ENCODE measurements around the gene UNG. TPM values are rescaled to one million over a fixed set of nuclear protein-coding genes. Genes with fewer than 3 reads are reported as not detected.

The UNG gene
- total and polyA plus RNA-seq, 2 donors (not counting 3 experiments of a cell fraction or from before 2014, with no cell fraction given) = 21.5 to 46.7 TPM

DNA sequence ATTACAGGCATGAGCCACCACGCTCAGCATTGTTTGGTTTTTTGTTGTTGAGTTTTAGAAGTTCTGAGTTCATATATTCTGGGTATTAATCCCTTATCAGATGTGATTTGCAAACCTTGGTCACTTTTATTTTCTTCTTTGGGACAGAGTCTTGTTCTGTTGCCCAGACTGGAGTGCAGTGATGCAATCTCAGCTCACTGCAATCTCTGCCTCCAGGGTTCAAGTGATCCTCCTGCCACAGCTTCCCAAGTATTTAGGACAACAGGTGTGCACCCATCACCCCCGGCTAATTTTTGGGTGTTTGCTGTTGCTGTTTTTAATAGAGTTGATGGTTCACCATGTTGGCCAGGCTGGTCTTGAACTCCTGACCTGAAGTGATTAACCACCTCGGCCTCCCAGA lies 33.3 kb upstream of the UNG start:
- Histone ChIP-seq H3K4me2 (ENCODE audit: insufficient read depth, low read length) (no peak overlapping the region), H3K79me2 (ENCODE audit: control insufficient read depth, insufficient read depth, low read length) (no peaks in the 10 kb centered on the region), H3K27me3 (ENCODE audit: control insufficient read depth in 2 of 2, insufficient read depth in 2 of 2, low read length in 2 of 2) (no peaks in the 10 kb centered on the region), H3K4me3 (replicated peaks in 1 of 3; ENCODE audit: insufficient read depth in 1 of 3, low read depth in 1 of 3, low read length in 3 of 3) (no peak overlapping the region), H4K20me1 (replicated peaks; ENCODE audit: control insufficient read depth, extremely low read depth, insufficient read depth, low read length) (no peaks in the 10 kb centered on the region), H3K36me3 (ENCODE audit: control insufficient read depth in 2 of 2, extremely low read depth in 1 of 2, insufficient read depth in 2 of 2, low read length in 2 of 2) (peaks cover 0 to 12% of the 10 kb centered on the region in 2 experiments), H3K9me3 (replicated peaks; ENCODE audit: control insufficient read depth, insufficient read depth, low read length) (no peaks in the 10 kb centered on the region), H3K9me1 (replicated peaks; ENCODE audit: control insufficient read depth, extremely low read depth, insufficient read depth, low read length) (no peaks in the 10 kb centered on the region), H2AFZ (ENCODE audit: low read depth, low read length) (no peak overlapping the region), H3K4me1 (ENCODE audit: control insufficient read depth, extremely low read depth, insufficient read depth, low read length) (no peaks in the 10 kb centered on the region), H3K9ac (replicated peaks; ENCODE audit: extremely low read depth, insufficient read depth, low read length) (no peak overlapping the region), H3K27ac (ENCODE audit: insufficient read depth, low read depth, low read length) (no peak overlapping the region)
- intact Hi-C loops (cut with micrococcal nuclease) (no loop called here), dilution Hi-C loops (cut with MboI; ENCODE audit: extremely low pct_ligation_motif_present, low sequenced_read_pairs) (no loop called here)
- BruUV-seq (replicated peaks) = no TSS peak
- TF ChIP-seq, protein P1, sequence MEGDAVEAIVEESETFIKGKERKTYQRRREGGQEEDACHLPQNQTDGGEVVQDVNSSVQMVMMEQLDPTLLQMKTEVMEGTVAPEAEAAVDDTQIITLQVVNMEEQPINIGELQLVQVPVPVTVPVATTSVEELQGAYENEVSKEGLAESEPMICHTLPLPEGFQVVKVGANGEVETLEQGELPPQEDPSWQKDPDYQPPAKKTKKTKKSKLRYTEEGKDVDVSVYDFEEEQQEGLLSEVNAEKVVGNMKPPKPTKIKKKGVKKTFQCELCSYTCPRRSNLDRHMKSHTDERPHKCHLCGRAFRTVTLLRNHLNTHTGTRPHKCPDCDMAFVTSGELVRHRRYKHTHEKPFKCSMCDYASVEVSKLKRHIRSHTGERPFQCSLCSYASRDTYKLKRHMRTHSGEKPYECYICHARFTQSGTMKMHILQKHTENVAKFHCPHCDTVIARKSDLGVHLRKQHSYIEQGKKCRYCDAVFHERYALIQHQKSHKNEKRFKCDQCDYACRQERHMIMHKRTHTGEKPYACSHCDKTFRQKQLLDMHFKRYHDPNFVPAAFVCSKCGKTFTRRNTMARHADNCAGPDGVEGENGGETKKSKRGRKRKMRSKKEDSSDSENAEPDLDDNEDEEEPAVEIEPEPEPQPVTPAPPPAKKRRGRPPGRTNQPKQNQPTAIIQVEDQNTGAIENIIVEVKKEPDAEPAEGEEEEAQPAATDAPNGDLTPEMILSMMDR (IDR thresholded peaks at IDR 0.05; ENCODE audit: extremely low read depth in 1 of 2, insufficient read depth in 1 of 2, low read depth in 1 of 2, low read length in 2 of 2) = no peak
- TF ChIP-seq, protein P2, sequence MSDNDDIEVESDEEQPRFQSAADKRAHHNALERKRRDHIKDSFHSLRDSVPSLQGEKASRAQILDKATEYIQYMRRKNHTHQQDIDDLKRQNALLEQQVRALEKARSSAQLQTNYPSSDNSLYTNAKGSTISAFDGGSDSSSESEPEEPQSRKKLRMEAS (IDR thresholded peaks at IDR 0.05; ENCODE audit: insufficient read depth, insufficient read length) = no peak
- TF ChIP-seq FOS (IDR thresholded peaks at IDR 0.05; ENCODE audit: borderline replicate concordance, insufficient read depth, low read length) = no peak
- no peak for TF ChIP-seq MYC (IDR thresholded peaks at IDR 0.05; ENCODE audit: low read depth, low read length)
- no peak for TF ChIP-seq POLR2A (IDR thresholded peaks at IDR 0.05; ENCODE audit: low read depth, low read length)
- no peak for TF ChIP-seq JUN (IDR thresholded peaks at IDR 0.05; ENCODE audit: borderline replicate concordance, insufficient read depth, insufficient read length, low read depth)
- no peak for TF ChIP-seq GATA2 (IDR thresholded peaks at IDR 0.05; ENCODE audit: insufficient read depth, insufficient read length, low read depth, low read length)
- no peak for TF ChIP-seq POLR2AphosphoS5 (IDR thresholded peaks at IDR 0.05; ENCODE audit: insufficient read depth, low read depth, low read length)
- no peak for TF ChIP-seq EZH2 (IDR thresholded peaks at IDR 0.05; ENCODE audit: borderline replicate concordance, low read depth, low read length, severe bottlenecking)
- ChIA-PET CTCF (interaction anchor here (0.7 kb wide), 1 partner anchor 160 kb away, joined by 5 read pairs; no protein-coding TSS in a partner anchor), POLR2A (no interaction called here)
- no peak for DNase-seq (ENCODE audit: low read depth, low spot score)
- FAIRE-seq = no peak

Data from endothelial cell of umbilical vein (primary cell).